ENCODE measurements around the gene GSTA2.
"Not testable (repeated sequence)": the region's sequence is repeated elsewhere in the genome, so short reads cannot be mapped to it uniquely, and the experiment has no call there.

The GSTA2 gene

GRCh38 chr6:52718550-52718949, 44.7 kb downstream of the GSTA2 start:
- no peak overlapping the region for H3K4me3 Mint-ChIP-seq
- no peak for TF ChIP-seq CTCF (IDR thresholded peaks at IDR 0.05; ENCODE audit: unreplicated experiment in 3 of 3)
- no peaks in the 10 kb centered on the region for H3K9me3 Mint-ChIP-seq
- H3K27ac Mint-ChIP-seq = no peak overlapping the region
- no peaks in the 10 kb centered on the region for H3K4me1 Mint-ChIP-seq
- no peaks in the 10 kb centered on the region for H3K36me3 Mint-ChIP-seq (ENCODE audit: low read depth)
- H3K27me3 Mint-ChIP-seq (ENCODE audit: low read depth) = no peaks in the 10 kb centered on the region

GRCh38 chr6:52714761-52715160, 48.5 kb downstream of the GSTA2 start:
- H3K9me3 Mint-ChIP-seq; H3K36me3 Mint-ChIP-seq (ENCODE audit: low read depth); H3K4me3 Mint-ChIP-seq; H3K4me1 Mint-ChIP-seq; H3K27me3 Mint-ChIP-seq (ENCODE audit: low read depth); H3K27ac Mint-ChIP-seq: not testable (repeated sequence)

- no peak for TF ChIP-seq CTCF (IDR thresholded peaks at IDR 0.05; ENCODE audit: unreplicated experiment in 3 of 3)
- Mint-ChIP-seq H3K27ac (no peak overlapping the region), H3K27me3 (ENCODE audit: low read depth) (no peaks in the 10 kb centered on the region), H3K4me1 (peaks cover 4% of the 10 kb centered on the region), H3K4me3 (no peak overlapping the region), H3K9me3 (no peaks in the 10 kb centered on the region), H3K36me3 (ENCODE audit: low read depth) (no peaks in the 10 kb centered on the region)
These were observed 51.1 kb downstream of the GSTA2 start for GRCh38 chr6:52712136-52712535.

GRCh38 chr6:52707963-52708680, 55.2 kb downstream of the GSTA2 start:
- peaks cover 3% of the 10 kb centered on the region for H3K9me3 Mint-ChIP-seq
- H3K4me3 Mint-ChIP-seq = no peak overlapping the region
- H3K36me3 Mint-ChIP-seq (ENCODE audit: low read depth) = no peaks in the 10 kb centered on the region
- peaks cover 16% of the 10 kb centered on the region for H3K4me1 Mint-ChIP-seq
- no peak overlapping the region for H3K27ac Mint-ChIP-seq
- H3K27me3 Mint-ChIP-seq (ENCODE audit: low read depth) = no peaks in the 10 kb centered on the region
- no peak for TF ChIP-seq CTCF (IDR thresholded peaks at IDR 0.05; ENCODE audit: unreplicated experiment in 3 of 3)

GRCh38 chr6:52706001-52706400, 57.3 kb downstream of the GSTA2 start:
- H3K27me3 Mint-ChIP-seq (ENCODE audit: low read depth) = no peaks in the 10 kb centered on the region

GRCh38 chr6:52704781-52705502, 58.3 kb downstream of the GSTA2 start:
- H3K36me3 Mint-ChIP-seq (ENCODE audit: low read depth); H3K9me3 Mint-ChIP-seq; H3K27ac Mint-ChIP-seq; H3K27me3 Mint-ChIP-seq (ENCODE audit: low read depth); H3K4me3 Mint-ChIP-seq: not testable (repeated sequence)
- peaks cover 12% of the 10 kb centered on the region for H3K4me1 Mint-ChIP-seq

More at GRCh38 chr6:52706001-52706400, 57.3 kb downstream of the GSTA2 start:
- no peak overlapping the region for H3K4me3 Mint-ChIP-seq
- H3K36me3 Mint-ChIP-seq (ENCODE audit: low read depth) = no peaks in the 10 kb centered on the region
- H3K9me3 Mint-ChIP-seq = peaks cover 3% of the 10 kb centered on the region
- H3K27ac Mint-ChIP-seq = no peak overlapping the region
- no peak for TF ChIP-seq CTCF (IDR thresholded peaks at IDR 0.05; ENCODE audit: unreplicated experiment in 3 of 3)
- H3K4me1 Mint-ChIP-seq = peaks cover 12% of the 10 kb centered on the region

- Mint-ChIP-seq H3K4me3 (no peak overlapping the region), H3K27ac (no peak overlapping the region), H3K36me3 (ENCODE audit: low read depth) (no peaks in the 10 kb centered on the region), H3K4me1 (peaks cover 12% of the 10 kb centered on the region), H3K9me3 (peaks cover 3% of the 10 kb centered on the region), H3K27me3 (ENCODE audit: low read depth) (no peaks in the 10 kb centered on the region)
- no peak for TF ChIP-seq CTCF (IDR thresholded peaks at IDR 0.05; ENCODE audit: unreplicated experiment in 3 of 3)
These were observed 59.2 kb downstream of the GSTA2 start for GRCh38 chr6:52704060-52704459.

Data from nephron (organoid).